HPDE6-E6E7 (cell line): Measurements from ENCODE around the gene ANKRD37.
"Not testable (repeated sequence)": the region's sequence is repeated elsewhere in the genome, so short reads cannot be mapped to it uniquely, and the experiment has no call there.

Experiments used
- DNase-seq: peaks from one replicate; pipeline ENCODE4 v3.0.0; 2011; ENCODE audit warnings: missing footprints; ENCODE audit errors: extremely low spot score

The ANKRD37 gene

DNA sequence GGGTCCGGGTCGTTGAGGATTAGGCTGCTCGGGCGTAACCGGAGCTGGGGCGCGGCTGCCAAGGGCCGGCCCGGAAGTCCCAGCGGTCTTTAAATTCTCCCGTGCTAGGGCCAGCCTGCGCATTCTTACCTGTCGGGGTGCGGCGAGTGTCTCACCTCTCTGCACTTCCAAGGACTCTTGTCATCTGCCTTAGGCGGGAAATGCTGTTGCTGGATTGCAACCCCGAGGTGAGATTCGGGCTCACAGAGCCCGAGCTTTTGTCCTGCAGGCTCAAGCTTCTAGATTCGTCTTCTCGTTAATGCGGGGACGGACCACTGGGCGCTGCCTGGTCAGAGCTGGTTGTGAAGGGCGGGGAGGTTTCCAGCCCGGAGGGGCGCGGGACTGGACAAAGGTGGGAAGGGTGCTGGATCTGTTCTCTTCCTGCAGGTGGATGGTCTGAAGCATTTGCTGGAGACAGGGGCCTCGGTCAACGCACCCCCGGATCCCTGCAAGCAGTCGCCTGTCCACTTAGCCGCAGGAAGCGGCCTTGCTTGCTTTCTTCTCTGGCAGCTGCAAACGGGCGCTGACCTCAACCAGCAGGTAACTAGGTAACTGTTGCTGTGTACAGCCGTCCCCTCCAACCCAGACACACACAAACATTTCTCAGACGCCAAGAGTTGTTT is at the start of gene ANKRD37:
Gene ANKRD37, plus strand, starts transcription at position 118 of the 662 bp plus-strand sequence. Its CDS starts 83 bp downstream, at position 201.
- DNase-seq = peak; percentile 27

DNA sequence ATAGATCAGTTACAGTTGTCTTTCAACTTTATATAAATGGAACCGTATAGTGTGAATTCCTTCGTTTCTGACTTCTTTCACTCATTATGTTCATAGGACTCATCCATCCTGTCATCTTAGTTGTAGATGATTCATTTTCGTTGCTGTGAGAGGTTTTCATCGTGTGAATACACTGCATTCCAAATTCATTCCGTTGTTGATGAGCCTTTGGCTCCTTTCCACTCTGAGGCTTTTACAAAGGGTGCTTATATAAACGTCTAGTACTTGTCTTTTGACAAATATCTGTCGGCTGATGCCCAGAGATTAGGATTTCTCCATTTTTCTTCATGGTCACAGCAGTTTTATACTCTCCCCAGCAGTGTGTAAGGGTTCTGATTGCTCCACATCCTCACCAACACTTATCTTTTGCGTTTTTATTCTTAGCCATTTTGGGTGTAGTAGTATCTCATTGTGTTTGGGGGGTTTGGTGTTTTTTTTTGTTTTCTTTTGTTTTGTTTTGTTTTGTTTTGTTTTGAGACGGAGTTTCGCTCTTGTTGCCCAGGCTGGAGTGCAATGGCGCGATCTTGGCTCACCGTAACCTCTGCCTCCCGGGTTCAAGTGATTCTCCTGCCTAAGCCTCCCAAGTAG is 49.6 kb upstream of the ANKRD37 start:
- DNase-seq = no peak

DNA sequence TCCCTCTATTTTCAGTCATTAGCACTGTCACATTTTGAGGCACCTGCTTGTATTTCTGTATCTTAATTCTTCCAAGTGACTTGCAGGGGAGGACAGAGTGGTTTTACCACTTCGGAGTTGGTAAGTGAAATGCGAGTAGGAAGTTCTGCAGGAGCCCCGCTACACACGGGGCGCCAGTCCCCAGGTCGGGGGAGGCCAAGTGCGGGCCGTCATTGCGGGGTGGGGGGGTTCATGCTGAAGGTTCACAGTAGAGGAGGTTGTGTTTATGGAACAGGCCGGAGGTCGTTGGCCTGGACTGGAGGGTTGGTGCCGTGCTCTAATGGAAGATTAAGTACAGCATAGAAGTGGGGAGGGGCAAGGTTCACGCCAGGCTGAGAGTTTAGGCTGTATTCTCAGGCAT is 45.0 kb upstream of the ANKRD37 start:
- DNase-seq = no peak

- DNase-seq = no peak
These were observed 44.4 kb upstream of the ANKRD37 start for GRCh38 chr4:185352202-185352601.

DNA sequence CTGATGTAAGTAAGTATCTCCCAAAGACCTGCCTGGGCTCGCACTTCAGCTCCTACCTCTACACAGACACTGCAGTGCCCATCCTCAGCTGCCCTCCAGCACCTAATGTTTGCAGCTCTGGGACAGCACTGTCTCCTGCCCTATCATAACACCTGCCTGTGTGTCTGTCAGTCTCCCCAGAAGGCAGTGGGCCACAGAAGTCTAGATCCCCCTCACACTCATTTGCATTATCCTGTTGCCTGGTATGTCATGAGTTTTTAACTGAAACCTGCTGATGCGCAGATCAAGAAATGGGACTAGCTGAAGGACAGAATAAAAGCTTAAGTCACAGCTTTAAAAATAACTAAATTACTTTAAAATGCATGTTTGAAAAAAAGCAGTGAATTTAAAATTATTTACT is 43.9 kb upstream of the ANKRD37 start:
- DNase-seq = no peak

GRCh38 chr4:185357211-185357610 is 39.4 kb upstream of the ANKRD37 start:
- no peak for DNase-seq

- DNase-seq = no peak
These were observed 38.8 kb upstream of the ANKRD37 start for GRCh38 chr4:185357733-185358440.

GRCh38 chr4:185358514-185358913 is 38.1 kb upstream of the ANKRD37 start:
- peak; percentile 6 for DNase-seq

- no peak for DNase-seq
These were observed 37.7 kb upstream of the ANKRD37 start for GRCh38 chr4:185358959-185359358.

GRCh38 chr4:185359767-185360446 is 36.7 kb upstream of the ANKRD37 start:
- no peak for DNase-seq

GRCh38 chr4:185361872-185362271 is 34.8 kb upstream of the ANKRD37 start:
- DNase-seq = no peak

- not testable (repeated sequence) for DNase-seq
These were observed 34.1 kb upstream of the ANKRD37 start for GRCh38 chr4:185362570-185362969.

DNA sequence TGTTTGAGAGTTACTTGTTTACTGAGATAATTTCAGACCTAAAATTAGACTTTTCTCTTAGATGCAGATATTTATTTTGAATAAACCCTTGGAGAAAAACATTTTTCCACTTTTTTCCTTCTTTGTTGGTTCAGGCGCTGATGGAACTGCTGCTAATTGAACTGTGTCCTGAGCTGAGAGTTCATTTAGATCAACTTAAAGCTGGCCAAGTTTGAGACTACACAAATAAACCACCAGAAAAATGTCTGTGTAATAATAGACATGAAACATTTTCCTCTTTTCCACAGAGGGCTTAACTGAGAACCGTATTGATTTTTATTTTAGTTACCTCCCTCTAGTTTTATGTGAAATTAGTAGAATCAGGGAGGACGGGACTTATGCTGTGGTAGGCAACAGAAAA is 33.4 kb upstream of the ANKRD37 start:
- no peak for DNase-seq

DNA sequence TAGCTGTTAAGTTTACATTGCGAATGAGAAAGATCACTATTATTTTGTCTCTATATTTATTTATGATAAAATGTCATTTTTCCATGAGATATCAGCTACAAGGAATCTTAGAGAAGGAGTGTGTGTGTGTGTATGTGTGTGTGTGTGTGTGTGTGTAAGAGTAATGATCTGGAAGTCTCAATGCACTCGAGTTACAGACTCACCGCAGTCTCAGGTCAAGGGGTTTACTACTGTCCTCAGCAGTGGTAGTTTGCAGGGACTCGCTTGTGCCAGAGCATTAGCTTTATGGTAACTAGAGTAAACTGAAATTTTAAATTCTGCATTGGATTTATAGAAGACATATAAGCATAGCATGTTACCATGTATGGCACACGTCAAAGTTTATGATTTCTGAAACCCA is 31.8 kb upstream of the ANKRD37 start:
- no peak for DNase-seq

DNA sequence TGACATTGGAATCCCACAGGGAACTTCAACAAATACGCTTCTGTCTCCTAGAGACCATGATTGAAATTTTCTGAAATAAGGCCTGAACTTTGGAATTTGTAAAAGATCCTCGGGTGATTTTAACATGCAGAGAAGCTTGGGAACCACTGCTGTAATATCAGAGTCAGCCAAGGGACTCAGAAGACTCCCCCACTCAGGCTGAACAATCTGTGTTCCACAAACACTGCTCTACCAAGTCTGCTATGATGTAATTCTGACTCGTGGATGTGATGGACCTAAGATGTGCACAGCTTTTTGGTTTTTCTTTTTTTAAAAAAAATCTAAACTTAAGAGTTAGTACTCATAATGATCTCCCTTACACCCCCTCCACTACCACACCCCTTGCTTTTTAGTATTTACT is 26.9 kb upstream of the ANKRD37 start:
- no peak for DNase-seq

GRCh38 chr4:185370268-185370949 is 26.2 kb upstream of the ANKRD37 start:
- no peak for DNase-seq

DNA sequence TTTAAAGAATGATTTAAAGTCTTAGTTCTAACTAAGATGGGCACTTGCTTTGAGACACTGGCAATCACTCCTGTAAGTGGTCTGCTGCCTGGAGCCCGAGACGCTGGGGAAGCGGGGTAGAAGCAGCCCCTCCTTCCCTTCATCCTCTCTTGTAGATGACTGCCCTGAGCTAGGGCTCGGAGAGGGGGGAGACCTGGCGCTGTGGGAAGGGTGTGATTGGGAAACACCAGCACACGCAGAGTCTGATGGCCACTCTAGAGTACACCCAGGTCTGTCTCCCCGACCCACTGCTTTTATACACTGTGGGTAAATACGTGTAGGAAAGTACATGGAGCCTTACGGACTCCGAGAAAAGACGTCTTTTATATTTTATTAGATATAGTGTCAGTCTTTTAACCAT is 24.9 kb upstream of the ANKRD37 start:
- DNase-seq = no peak

GRCh38 chr4:185374027-185374426 is 22.6 kb upstream of the ANKRD37 start:
- DNase-seq = no peak

- DNase-seq = no peak
These were observed 22.1 kb upstream of the ANKRD37 start for GRCh38 chr4:185374573-185374972.

GRCh38 chr4:185378264-185378663 is 18.4 kb upstream of the ANKRD37 start:
- DNase-seq = no peak

GRCh38 chr4:185379326-185380295 is 17.0 kb upstream of the ANKRD37 start:
- DNase-seq = no peak
